Stimulated activated CD4-positive, alpha-beta T cell treated with anti-CD3 and anti-CD28 coated beads, Interleukin-15, amount 100 ng/mL, for 1 hour (primary cell): ENCODE measurements around the gene LCE2A.

ENCODE experiments used
- DNase-seq, 2 donors: peaks; one replicate each; pipeline ENCODE4 v3.0.0-alpha.2; 2020; ENCODE audit warnings: low read depth in 1 of 2, low spot score in 1 of 2

Gene LCE2A

DNA sequence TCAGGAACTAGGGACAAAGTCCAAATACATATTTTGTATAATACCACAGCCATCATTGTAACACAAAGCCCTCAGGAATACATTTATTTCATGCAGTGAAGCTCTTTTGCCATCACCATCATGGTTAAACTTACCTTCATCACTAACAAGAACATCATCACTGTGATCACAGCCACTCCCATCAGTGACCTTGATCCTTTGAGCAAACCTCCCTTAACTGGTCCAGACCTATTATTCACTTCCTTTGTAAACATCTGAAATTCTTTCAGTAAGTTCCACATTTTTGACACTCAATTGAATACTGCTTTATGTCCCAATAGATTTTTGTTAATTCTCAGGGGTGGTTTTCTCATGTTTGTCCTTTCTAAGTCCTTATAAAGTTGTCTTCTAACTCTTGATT, 43.5 kb downstream of the LCE2A start:
- no peak for DNase-seq

DNA sequence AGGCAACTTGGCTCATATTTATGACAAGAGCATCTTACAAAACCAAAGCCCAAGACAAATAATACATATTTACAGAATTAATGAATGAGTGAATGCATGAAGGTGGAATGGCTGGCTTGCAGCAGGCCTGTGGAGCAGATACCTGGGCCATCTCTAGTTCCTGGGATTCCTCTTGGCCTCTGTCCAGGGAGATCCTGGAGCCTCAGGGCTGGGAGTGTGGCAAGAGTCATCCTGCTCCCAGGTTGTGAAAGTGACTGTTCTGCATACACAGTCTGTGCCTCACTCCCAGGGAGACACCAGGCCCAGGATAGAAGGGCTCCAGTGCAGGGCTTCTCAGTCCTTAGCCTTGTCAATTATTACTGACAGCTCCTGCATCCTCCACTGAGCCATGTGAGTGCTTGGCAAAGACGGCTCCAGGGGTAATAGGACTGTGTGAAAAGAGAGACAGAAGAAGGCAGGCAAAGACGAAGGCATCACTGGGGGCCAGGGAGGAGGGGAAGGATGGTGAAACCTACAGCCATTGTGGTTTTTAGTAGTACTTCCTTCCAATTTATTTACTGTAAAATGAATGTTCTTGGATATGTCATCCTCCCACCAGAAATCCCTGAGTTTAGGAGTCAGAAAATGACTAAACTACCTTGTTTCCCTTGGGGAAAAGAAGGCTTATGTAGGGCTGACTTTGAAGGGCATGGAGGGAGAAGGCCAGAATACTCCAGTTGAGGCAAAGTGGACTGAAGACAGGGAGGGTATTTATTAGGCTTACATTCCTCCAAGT, 45.4 kb downstream of the LCE2A start:
- no peak for DNase-seq

DNA sequence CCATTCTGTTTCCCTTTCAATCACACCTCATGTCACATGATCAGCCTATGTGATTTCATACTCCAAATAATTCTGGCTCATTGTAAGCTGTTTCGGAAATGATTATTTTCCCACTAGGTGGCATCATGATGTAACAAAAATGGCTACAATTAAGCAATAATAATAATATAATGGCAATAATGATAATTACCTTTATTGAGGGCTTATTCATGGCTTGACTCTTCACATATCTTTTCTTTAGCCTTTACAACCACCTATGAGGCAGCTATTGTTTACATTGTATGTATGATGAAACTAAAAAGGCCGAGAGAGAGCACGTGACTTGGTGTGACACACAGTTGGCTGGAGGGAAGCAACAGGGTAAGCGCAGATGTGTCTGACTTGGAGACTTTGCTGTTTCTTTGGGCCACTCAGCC, 47.2 kb downstream of the LCE2A start:
- DNase-seq = no peak

DNA sequence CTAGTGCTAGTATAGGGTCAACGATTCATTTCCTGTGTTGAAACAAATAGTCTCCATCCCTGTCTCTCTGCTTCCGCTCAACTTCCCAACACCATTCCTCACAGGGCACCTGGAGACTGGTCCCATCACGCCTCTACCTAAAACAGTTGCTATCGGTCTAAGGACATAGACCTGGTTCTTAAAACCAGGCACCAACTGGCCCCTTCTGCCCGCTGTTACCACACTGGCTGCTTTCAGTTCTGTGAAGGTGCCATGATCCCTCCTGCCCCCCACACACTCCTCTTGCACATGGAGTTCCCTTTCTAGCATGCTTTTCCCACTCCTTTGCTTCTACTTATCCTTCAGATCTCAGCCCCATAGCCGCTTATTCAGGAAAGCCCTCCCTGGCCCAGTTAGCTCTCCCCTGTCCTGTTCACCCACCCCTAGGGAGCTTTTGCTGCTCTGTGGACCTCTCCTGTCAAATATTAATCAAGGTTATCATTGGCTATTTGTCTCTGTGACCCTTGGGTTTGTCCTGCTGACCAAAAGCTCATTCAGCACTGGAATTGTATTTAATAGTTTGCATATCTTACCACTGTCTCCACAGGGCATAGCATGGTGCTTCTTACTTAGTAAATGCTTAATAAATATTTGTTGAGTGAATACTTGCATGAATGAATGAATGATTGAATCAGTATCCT, 47.8 kb downstream of the LCE2A start:
- DNase-seq = no peak

DNA sequence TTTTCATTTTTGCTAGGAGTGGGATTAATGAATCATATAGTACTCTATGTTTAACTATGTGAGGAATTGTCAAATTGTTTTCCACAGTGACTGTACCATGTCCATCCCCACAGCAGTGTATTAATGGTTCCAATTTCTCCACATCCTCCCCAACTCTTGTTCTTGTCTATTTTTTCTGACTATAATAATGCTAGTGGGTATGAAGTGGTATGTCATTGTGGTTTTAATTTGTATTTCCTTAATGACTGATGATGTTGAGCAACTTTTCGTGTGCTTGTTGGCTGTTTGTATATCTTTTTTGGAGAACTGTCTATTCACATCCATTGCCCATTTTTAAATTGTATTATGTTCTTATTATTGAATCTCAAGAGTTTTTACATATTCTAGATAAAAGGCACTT, 49.7 kb downstream of the LCE2A start:
- DNase-seq = no peak
